WERI-Rb-1 (cell line): ENCODE measurements around the gene DDR1.

ENCODE experiments used
- DNase-seq: peaks from one replicate; pipeline ENCODE4 v3.0.0-alpha.2; 2020
- H3K27ac ChIP-seq: fragments of 250-450 bp; sonication (Bioruptor Pico); 2 replicates; pipeline ENCODE4 v1.5.1; 2020; ENCODE audit warnings: mild to moderate bottlenecking, moderate library complexity
- H3K27me3 ChIP-seq: fragments of 250-450 bp; sonication (Bioruptor Pico); 2 replicates; pipeline ENCODE4 v1.5.1; 2021; ENCODE audit warnings: mild to moderate bottlenecking, low read depth, moderate library complexity; ENCODE audit not compliant: insufficient read depth, severe bottlenecking
- H3K36me3 ChIP-seq: fragments of 250-450 bp; sonication (Bioruptor Pico); 2 replicates; pipeline ENCODE4 v1.5.1; 2020; ENCODE audit warnings: mild to moderate bottlenecking, moderate library complexity
- H3K4me3 ChIP-seq: 2 replicates; pipeline ENCODE4 v1.5.1; 2011; ENCODE audit warnings: low read depth, mild to moderate bottlenecking, control low read depth, low read length
- H3K9me3 ChIP-seq: fragments of 250-450 bp; sonication (Bioruptor Pico); 2 replicates; pipeline ENCODE4 v1.5.1; 2021; ENCODE audit warnings: mild to moderate bottlenecking, moderate library complexity; ENCODE audit not compliant: severe bottlenecking
- TF ChIP-seq, protein P1 (sequence below): IDR thresholded peaks from 2 replicates; pipeline ENCODE4 v1.5.1; 2011; ENCODE audit warnings: low read depth, mild to moderate bottlenecking, control low read depth, inconsistent platforms, low read length

The DDR1 gene

GRCh38 chr6:30837432-30837831 lies 46.9 kb upstream of the DDR1 start:
- H3K36me3 ChIP-seq = no peaks in the 10 kb centered on the region
- TF ChIP-seq, protein P1, sequence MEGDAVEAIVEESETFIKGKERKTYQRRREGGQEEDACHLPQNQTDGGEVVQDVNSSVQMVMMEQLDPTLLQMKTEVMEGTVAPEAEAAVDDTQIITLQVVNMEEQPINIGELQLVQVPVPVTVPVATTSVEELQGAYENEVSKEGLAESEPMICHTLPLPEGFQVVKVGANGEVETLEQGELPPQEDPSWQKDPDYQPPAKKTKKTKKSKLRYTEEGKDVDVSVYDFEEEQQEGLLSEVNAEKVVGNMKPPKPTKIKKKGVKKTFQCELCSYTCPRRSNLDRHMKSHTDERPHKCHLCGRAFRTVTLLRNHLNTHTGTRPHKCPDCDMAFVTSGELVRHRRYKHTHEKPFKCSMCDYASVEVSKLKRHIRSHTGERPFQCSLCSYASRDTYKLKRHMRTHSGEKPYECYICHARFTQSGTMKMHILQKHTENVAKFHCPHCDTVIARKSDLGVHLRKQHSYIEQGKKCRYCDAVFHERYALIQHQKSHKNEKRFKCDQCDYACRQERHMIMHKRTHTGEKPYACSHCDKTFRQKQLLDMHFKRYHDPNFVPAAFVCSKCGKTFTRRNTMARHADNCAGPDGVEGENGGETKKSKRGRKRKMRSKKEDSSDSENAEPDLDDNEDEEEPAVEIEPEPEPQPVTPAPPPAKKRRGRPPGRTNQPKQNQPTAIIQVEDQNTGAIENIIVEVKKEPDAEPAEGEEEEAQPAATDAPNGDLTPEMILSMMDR = no peak
- no peak for DNase-seq
- H3K27me3 ChIP-seq = no peaks in the 10 kb centered on the region
- no peaks in the 10 kb centered on the region for H3K9me3 ChIP-seq
- no peak overlapping the region for H3K27ac ChIP-seq
- no peak overlapping the region for H3K4me3 ChIP-seq

DNA sequence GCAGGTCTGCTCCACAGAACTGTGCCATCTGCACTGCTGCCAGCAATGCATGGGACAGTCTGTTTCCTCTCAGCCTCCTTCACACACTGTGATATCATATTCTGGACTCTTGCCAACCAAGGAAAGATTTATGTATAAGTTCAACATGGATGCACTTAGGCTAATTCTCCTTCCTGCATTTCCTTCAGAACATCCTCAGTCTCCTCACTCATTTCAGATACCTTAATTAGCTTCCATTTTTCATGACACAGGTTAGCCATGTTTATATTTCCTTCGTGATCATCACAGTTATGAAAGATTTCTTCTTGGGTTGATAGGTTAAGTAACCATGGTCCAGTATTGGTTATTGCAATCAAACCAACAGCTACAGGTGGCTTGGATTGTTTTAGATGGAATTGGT lies 46.4 kb upstream of the DDR1 start:
- no peaks in the 10 kb centered on the region for H3K36me3 ChIP-seq
- no peak overlapping the region for H3K27ac ChIP-seq
- TF ChIP-seq, protein P1 = no peak
- no peak overlapping the region for H3K4me3 ChIP-seq
- DNase-seq = no peak
- no peaks in the 10 kb centered on the region for H3K27me3 ChIP-seq
- no peaks in the 10 kb centered on the region for H3K9me3 ChIP-seq

GRCh38 chr6:30839671-30840070 lies 44.6 kb upstream of the DDR1 start:
- DNase-seq = no peak
- TF ChIP-seq, protein P1 = no peak

DNA sequence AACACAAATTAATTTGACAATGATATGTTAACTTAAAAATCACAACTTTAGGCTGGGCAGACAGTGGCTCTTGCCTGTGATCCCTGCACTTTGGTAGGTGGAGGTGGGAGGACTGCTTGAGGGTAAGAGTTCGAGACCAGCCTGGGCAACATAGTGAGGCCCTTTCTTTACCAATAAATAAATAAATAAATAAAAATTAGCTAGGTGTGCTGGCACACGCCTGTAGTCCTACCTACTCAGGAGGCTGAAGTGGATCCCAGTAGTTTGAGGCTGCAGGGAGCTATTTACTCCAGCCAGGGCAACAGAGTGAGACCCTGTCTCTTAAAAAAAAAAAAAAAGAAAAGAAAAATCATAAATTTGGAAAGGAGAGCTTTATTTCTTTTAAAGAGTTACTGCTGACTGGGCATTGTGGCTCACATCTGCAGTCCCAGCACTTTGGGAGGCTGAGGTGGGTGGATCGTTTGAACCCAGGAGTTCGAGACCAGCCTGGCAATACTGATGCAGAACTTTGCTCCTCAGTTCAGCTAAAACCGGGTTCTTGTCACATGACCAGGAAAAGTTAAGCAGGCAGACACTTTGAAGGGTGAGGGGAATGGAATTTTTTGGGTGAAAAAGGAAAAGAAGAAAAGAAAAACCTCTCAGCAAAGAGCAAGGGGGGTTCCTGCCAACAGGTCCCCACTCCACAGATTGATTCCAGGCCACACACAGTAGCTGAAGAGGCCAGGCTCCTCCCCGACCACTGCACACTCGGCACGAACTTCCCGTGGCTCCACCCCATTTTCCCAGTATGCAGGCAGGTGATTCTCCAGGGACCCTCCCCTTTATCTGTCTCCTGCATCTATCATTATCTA lies 44.0 kb upstream of the DDR1 start:
- TF ChIP-seq, protein P1 = no peak
- Histone ChIP-seq H3K36me3 (no peaks in the 10 kb centered on the region), H3K27me3 (no peaks in the 10 kb centered on the region), H3K27ac (no peak overlapping the region), H3K4me3 (no peak overlapping the region), H3K9me3 (no peaks in the 10 kb centered on the region)
- DNase-seq = no peak

More at GRCh38 chr6:30839671-30840070, 44.6 kb upstream of the DDR1 start:
- H3K27ac ChIP-seq = no peak overlapping the region
- H3K9me3 ChIP-seq = no peaks in the 10 kb centered on the region
- H3K27me3 ChIP-seq = no peaks in the 10 kb centered on the region
- no peaks in the 10 kb centered on the region for H3K36me3 ChIP-seq
- H3K4me3 ChIP-seq = no peak overlapping the region

- DNase-seq = no peak
- no peak overlapping the region for H3K4me3 ChIP-seq
- no peaks in the 10 kb centered on the region for H3K9me3 ChIP-seq
- TF ChIP-seq, protein P1 = no peak
- H3K27ac ChIP-seq = no peak overlapping the region
- H3K36me3 ChIP-seq = no peaks in the 10 kb centered on the region
- no peaks in the 10 kb centered on the region for H3K27me3 ChIP-seq
Observed at GRCh38 chr6:30840935-30841643, 43.2 kb upstream of the DDR1 start.
